Measurements from ENCODE around the gene KAZN.

GRCh38 chr1:14733048-14733778, 134.7 kb downstream of the KAZN start:
- TF ChIP-seq, protein P1, sequence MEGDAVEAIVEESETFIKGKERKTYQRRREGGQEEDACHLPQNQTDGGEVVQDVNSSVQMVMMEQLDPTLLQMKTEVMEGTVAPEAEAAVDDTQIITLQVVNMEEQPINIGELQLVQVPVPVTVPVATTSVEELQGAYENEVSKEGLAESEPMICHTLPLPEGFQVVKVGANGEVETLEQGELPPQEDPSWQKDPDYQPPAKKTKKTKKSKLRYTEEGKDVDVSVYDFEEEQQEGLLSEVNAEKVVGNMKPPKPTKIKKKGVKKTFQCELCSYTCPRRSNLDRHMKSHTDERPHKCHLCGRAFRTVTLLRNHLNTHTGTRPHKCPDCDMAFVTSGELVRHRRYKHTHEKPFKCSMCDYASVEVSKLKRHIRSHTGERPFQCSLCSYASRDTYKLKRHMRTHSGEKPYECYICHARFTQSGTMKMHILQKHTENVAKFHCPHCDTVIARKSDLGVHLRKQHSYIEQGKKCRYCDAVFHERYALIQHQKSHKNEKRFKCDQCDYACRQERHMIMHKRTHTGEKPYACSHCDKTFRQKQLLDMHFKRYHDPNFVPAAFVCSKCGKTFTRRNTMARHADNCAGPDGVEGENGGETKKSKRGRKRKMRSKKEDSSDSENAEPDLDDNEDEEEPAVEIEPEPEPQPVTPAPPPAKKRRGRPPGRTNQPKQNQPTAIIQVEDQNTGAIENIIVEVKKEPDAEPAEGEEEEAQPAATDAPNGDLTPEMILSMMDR (IDR thresholded peaks at IDR 0.05; ENCODE audit: insufficient read depth, low read depth, low read length), result no peak
- no peak for TF ChIP-seq EZH2 (IDR thresholded peaks at IDR 0.05; ENCODE audit: insufficient read depth, low read length)
